ENCODE data around the gene TFR2.

TFR2 gene

GRCh38 chr7:100591596-100591995, 49.8 kb downstream of the TFR2 start:
- no peak overlapping the region for H3K27ac ChIP-seq
- peaks cover 0 to 14% (median 8%) of the 10 kb centered on the region in 11 experiments; a peak in 8 of 22 replicates for H3K27me3 ChIP-seq
- H3K36me3 ChIP-seq: no peaks in the 10 kb centered on the region
- no peak overlapping the region for H3K4me2 ChIP-seq
- TF ChIP-seq Cebpa-rat (IDR thresholded peaks at IDR 0.05): no peak
- peaks cover 20 to 34% (median 28%) of the 10 kb centered on the region in 10 experiments for H3K4me1 ChIP-seq
- no peak overlapping the region for H3K9ac ChIP-seq
- H3K9me3 ChIP-seq (replicated peaks in 1 of 11): no peaks in the 10 kb centered on the region
- H4K20me1 ChIP-seq: no peaks in the 10 kb centered on the region
- H3K4me3 ChIP-seq: no peak overlapping the region

GRCh38 chr7:100590077-100590737, 51.1 kb downstream of the TFR2 start:
- peak overlapping the region; percentile 34 to 75 (median 64) for H3K4me2 ChIP-seq
- no peak for TF ChIP-seq Cebpa-rat (IDR thresholded peaks at IDR 0.05)
- peaks cover 0 to 14% (median 8%) of the 10 kb centered on the region in 11 experiments; a peak in 8 of 22 replicates for H3K27me3 ChIP-seq

DNA sequence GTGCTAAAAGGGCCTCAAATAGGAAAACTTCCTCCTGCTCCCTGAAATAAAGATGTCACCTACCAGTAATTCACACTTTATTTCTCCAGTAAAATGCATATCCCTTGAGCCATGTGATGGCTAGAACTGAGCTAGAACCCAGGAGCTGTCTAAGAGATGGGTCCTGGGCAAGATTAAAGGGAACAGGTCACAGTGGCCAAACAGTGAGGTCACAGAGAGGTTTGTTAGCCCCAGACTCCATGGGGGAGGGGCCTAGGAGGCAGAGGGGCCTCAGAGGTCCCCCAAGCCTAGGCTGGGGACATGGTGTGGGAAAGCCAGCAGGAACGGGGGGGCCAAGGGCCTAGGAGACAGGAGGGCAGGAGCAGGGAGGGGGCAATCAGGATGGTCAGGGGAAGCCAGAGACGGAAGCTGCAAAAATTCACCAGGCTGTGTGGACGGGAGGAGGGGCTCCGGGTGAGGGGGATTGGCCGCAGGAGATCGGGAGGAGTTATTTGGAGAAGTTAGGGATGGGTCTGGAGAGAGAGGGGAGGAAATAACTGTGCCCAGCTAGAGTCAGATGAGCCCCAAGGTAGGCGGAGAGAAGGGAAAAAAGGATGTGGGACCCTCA, 51.9 kb downstream of the TFR2 start:
- Histone ChIP-seq H3K4me1 (peaks cover 27 to 36% (median 30%) of the 10 kb centered on the region in 10 experiments), H3K9ac (peak overlapping the region in 2 of 11 experiments; percentile 8 to 42; a peak in 1 of 22 replicates), H3K36me3 (no peaks in the 10 kb centered on the region), H3K27ac (no peak overlapping the region), H3K9me3 (replicated peaks in 1 of 11) (no peaks in the 10 kb centered on the region), H3K4me3 (no peak overlapping the region), H3K4me2 (peak overlapping the region in 10 of 11 experiments; percentile 34 to 75 (median 60); a peak in 14 of 22 replicates), H3K27me3 (peaks cover 0 to 14% (median 8%) of the 10 kb centered on the region in 11 experiments; a peak in 8 of 22 replicates), H4K20me1 (peaks cover 0 to 15% (median 13%) of the 10 kb centered on the region in 11 experiments; a peak in 15 of 22 replicates)
- no peak for TF ChIP-seq Cebpa-rat (IDR thresholded peaks at IDR 0.05)

More at GRCh38 chr7:100590077-100590737, 51.1 kb downstream of the TFR2 start:
- Histone ChIP-seq H3K9ac (peak overlapping the region in 6 of 11 experiments; percentile 8 to 58 (median 30); a peak in 7 of 22 replicates), H3K36me3 (no peaks in the 10 kb centered on the region), H3K27ac (no peak overlapping the region), H4K20me1 (peaks cover 0 to 7% (median 6%) of the 10 kb centered on the region in 11 experiments; a peak in 15 of 22 replicates), H3K4me3 (no peak overlapping the region), H3K4me1 (peaks cover 22 to 34% (median 28%) of the 10 kb centered on the region in 10 experiments), H3K9me3 (replicated peaks in 1 of 11) (no peaks in the 10 kb centered on the region)

GRCh38 chr7:100588438-100588837, 52.9 kb downstream of the TFR2 start:
- Histone ChIP-seq H3K4me2 (peak overlapping the region in 1 of 11 experiments; percentile 91; a peak in 1 of 22 replicates), H3K9me3 (replicated peaks in 1 of 11) (no peaks in the 10 kb centered on the region), H3K4me3 (no peak overlapping the region), H3K4me1 (peaks cover 28 to 38% (median 35%) of the 10 kb centered on the region in 10 experiments), H4K20me1 (peaks cover 2 to 21% (median 15%) of the 10 kb centered on the region in 11 experiments; a peak in 19 of 22 replicates), H3K9ac (no peak overlapping the region), H3K27ac (no peak overlapping the region), H3K36me3 (no peaks in the 10 kb centered on the region), H3K27me3 (peaks cover 0 to 14% (median 8%) of the 10 kb centered on the region in 11 experiments; a peak in 8 of 22 replicates)
- TF ChIP-seq Cebpa-rat (IDR thresholded peaks at IDR 0.05): no peak

DNA sequence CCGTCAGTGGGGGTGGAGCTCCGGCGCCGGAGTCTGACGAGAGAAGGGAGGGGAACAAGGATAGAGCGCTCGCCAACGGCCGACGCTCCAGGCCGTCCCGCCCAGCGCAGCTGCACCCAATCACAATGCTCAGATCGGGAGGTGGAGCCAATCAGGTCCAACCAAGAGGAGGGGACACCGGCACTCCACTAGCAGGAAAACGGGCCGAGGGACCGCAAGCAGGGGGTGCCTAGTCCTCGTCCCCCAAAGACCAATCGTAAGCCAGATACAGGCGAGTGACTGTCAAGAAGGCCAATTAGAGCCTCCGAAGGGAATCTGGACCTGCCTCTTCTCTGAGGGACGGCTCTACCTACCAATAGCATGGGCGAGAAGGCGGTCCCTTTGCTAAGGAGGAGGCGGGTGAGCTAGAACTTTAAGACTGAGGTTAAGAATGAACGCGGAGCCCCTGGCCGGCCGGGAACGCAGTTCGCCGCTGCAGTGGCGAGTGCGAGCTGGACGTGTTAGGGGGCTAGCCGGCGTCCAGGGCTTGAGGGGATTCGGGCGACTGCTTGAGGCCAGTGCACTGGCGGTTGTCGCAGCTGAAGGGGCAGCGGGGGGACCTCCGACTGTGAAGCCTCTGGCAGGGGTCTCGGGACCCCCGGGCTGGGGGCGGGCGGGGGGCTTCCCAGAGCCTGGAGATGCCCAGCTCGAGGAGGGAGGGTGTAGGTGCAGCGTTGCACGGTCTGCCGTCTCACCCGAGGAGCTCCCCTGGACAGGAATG, 54.9 kb downstream of the TFR2 start, which contains the start of gene FBXO24:
FBXO24 (plus strand) TSS at position 63 of the 760 bp plus-strand sequence; CDS start at position 361, 298 bp downstream.
- Histone ChIP-seq H3K4me1 (peaks cover 48 to 58% (median 55%) of the 10 kb centered on the region in 10 experiments), H3K27me3 (peaks cover 0 to 14% (median 8%) of the 10 kb centered on the region in 11 experiments; a peak in 8 of 22 replicates), H4K20me1 (peaks cover 22 to 41% (median 35%) of the 10 kb centered on the region in 11 experiments), H3K9me3 (replicated peaks in 1 of 11) (no peaks in the 10 kb centered on the region), H3K9ac (peak within 1 kb of the TSS; percentile 90 to 98 (median 95)), H3K36me3 (peaks cover 10 to 16% (median 13%) of the 10 kb centered on the region in 11 experiments), H3K4me3 (peak within 1 kb of the TSS; percentile 84 to 99 (median 94)), H3K4me2 (peak within 1 kb of the TSS; percentile 94 to 100 (median 99)), H3K27ac (peak within 1 kb of the TSS; percentile 83 to 98 (median 94))
- TF ChIP-seq Cebpa-rat (IDR thresholded peaks at IDR 0.05): no peak

DNA sequence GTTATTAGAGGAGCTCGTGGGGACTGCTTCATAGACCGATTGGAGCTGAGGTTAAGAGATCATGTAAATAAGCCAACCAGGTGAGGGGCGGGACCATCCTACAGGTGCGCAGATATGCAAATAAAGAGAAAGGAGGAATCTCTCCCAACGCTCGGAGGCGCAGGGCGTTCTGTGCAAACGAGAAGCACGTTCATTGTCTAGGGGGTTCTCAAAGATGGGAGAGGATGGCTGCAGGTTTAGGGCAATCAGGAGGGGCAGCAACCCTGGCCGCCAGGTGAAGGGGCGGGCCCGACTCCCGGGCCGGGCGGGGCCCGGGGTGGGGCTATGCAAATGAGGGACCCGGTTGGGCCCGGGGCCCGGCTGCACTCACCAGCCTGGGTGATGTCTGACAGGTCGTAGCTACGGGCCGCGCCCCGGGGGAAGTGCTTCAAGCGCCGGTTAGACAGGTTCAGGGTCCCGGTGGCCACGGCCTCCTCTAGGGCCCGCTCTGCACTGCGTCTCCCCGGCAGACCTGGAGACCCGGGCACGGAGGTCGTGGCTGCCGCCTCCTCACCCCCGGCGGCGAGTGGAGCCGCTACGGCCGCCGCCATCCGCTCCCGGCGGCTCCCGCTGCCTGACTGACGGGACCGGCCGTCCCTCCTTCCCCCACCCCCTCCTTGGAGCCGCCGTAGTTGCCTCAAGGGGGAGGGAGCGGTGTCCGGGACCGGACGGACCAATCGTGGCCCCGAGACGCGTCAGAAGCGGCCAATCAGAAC, 55.7 kb downstream of the TFR2 start, which contains the start of gene LRCH4:
LRCH4 (minus strand) TSS at position 619 of the 755 bp plus-strand sequence; CDS start at position 590, 29 bp downstream.
- H3K4me2 ChIP-seq: peak within 1 kb of the TSS; percentile 94 to 100 (median 99)
- H3K27ac ChIP-seq: peak within 1 kb of the TSS; percentile 83 to 98 (median 94)
- H3K4me3 ChIP-seq: peak within 1 kb of the TSS; percentile 84 to 99 (median 94)
- H3K36me3 ChIP-seq: peaks cover 18 to 23% (median 21%) of the 10 kb centered on the region in 11 experiments
- H3K9ac ChIP-seq: peak within 1 kb of the TSS; percentile 90 to 98 (median 95)
- no peak for TF ChIP-seq Cebpa-rat (IDR thresholded peaks at IDR 0.05)
- peaks cover 0 to 14% (median 8%) of the 10 kb centered on the region in 11 experiments; a peak in 8 of 22 replicates for H3K27me3 ChIP-seq
- peaks cover 53 to 63% (median 56%) of the 10 kb centered on the region in 10 experiments for H3K4me1 ChIP-seq
- peaks cover 30 to 49% (median 42%) of the 10 kb centered on the region in 11 experiments for H4K20me1 ChIP-seq
- H3K9me3 ChIP-seq (replicated peaks in 1 of 11): no peaks in the 10 kb centered on the region

DNA sequence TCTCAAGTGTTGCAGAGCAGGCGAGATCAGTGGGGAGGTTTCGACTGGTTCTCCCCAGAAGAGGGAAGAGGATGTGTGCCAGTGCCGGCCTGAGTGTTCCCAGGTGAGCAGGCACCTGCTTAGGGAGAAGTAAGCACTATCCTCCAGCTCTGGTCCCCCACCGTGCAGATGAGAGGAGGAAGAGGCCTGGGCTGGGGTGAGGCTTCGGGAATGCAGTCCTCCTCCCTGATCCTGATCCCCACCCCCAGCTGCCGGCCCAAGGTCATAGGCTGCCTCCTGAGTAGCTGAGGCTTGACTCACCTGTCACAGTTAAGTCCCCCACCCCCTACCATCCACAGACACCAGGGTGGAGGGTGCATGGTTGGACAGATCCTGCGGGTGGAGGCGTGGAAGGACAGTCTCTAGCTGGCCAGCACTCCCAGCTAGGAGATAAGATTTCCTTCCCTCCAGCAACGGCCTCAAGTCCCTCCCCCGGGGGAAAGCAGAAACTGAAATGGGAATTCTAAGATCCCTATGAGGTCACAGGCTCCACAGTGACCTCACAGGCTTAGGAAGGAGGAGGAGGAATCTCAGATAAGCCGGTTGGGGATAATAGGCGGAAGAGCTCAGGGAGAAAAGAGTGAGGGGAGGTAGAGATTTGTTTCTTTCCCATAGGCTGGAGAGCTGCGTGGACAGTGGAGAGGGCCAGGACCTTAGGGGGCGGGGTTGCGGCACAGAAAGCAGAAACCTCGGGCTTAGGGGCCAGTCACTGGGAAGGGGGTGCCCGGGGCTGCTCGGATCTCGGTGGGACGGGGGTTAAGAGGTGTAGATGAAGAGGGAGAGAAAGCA, 56.5 kb downstream of the TFR2 start:
- Histone ChIP-seq H4K20me1 (peaks cover 38 to 53% (median 50%) of the 10 kb centered on the region in 11 experiments), H3K4me2 (peak overlapping the region; percentile 94 to 100 (median 99)), H3K36me3 (peaks cover 26 to 31% (median 29%) of the 10 kb centered on the region in 11 experiments), H3K4me3 (peak overlapping the region; percentile 84 to 99 (median 94)), H3K4me1 (peaks cover 45 to 56% (median 51%) of the 10 kb centered on the region in 10 experiments), H3K27ac (peak overlapping the region; percentile 83 to 98 (median 94); a peak in 21 of 22 replicates), H3K9me3 (replicated peaks in 1 of 11) (no peaks in the 10 kb centered on the region), H3K27me3 (peaks cover 0 to 6% (median 2%) of the 10 kb centered on the region in 11 experiments; a peak in 6 of 22 replicates), H3K9ac (peak overlapping the region; percentile 90 to 98 (median 95))
- no peak for TF ChIP-seq Cebpa-rat (IDR thresholded peaks at IDR 0.05)

Data from BLaER1 treated with 17β-estradiol and CSF1 and Interleukin-3, amounts not matched to agents 10 nM and 100 nM (cell line).